IPS-11a (cell line): ENCODE data around the gene MUL1.

Source experiments
- H3K4me3 ChIP-seq: one replicate; pipeline ENCODE4 v1.5.1; 2013; ENCODE audit warnings: low read depth, low read length, control low read depth

MUL1 gene

DNA sequence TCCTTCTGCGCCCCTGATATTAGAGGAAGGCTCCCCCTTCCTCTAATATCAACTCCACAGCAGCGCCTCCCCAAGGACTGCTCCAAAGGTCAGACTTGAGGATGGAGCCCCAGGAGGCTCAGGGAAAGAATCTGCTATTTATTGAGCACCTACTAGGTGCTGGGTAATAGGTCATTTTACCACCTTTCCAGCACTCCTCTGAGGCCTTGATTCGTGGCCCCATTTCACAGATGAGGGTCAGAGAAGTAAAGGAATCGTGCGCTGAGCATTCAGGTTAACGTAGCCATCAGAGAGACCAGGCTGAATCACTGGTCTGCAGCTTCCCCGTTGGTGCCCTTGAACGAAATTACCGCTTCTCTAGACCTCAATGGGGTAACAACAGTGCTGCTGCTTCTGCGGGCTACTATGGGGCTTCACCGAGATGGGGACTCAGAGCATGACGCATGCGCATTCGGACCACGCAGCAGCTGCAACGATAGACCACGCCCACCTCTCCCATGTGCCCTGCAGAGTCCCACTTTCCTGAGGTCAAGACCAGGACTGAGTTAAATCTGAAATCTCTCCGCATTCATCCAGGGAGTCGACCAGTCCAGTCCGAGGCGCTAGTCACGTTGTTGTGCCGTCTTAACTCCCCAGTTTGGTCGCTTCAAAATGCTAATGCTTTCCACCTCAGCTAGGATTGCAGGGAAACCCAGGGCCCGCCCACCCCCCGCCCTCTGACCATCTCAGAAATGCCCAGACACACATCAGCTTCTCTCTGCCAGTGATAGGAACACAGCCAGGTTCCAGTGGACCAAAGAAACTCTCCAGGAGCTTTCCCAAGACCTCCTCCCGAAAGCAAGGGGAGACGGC lies 34.9 kb downstream of the MUL1 start:
- no peak overlapping the region for H3K4me3 ChIP-seq

DNA sequence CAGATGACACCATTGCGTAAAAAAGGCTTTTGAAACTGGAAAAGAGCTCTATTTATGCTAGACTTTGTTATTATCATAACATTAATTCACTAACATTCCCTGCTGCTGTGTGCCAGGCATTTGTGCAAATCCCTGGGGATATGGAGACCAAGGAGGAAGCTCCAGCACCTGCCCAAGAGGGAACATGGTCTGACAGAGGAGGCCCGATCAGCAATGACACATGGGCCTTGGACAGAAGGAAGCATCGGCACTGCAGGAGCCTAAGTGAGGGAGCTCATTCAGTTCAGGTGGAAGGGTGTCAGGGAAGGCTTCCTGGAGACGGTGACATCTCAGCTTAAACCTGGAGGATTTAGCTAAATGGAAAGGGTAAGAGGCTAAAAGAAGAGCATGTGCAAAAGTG lies 35.8 kb downstream of the MUL1 start:
- H3K4me3 ChIP-seq, result no peak overlapping the region

DNA sequence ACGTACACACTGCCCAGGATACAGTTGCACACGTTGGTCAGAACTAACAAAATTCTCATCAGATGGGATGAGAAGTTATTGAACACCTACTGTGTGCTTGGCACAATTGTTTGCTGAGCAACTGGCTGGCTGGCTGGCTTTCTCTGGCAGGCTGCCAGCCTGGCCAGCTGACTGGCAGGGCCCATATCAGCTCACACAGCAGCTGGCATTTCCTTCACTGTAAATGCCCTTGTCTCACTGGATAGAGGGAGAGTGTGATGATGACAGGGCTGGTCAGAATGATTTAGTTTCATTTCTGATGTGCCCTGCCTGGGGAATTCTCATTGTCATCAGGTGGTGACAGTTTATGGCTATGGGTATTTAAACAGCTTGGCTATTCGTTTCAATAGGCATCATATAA lies 37.8 kb downstream of the MUL1 start:
- H3K4me3 ChIP-seq, result no peak overlapping the region

DNA sequence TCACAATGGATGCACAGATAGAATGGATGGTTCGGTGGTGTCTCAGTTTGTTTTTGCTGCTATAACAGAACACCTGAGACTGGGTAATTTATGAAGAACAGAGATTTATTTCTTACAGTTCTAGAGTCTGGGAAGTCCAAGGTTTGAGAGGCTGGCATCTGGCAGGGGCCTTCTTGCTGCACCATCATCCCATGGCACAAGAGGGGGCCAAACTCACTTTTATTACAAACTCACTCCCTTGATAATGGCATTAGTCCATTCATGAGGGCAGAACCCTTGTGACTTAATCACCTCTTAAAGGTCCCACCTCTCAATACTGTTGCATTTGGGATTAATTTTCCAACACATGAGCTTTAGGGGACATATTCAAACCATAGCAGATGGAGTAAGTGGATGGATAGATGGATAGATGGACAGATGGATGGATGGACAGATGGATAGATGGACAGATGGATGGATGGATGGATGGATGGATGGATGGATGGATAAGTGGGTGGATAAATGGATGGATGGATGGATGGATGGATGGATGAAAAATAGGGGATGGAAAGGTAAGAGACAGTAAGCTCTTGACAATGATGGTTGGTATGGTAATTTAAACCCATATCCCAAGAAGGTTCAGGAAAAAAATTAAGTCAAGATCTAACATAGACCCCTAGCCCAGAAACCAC lies 38.4 kb downstream of the MUL1 start:
- H3K4me3 ChIP-seq, result no peak overlapping the region

DNA sequence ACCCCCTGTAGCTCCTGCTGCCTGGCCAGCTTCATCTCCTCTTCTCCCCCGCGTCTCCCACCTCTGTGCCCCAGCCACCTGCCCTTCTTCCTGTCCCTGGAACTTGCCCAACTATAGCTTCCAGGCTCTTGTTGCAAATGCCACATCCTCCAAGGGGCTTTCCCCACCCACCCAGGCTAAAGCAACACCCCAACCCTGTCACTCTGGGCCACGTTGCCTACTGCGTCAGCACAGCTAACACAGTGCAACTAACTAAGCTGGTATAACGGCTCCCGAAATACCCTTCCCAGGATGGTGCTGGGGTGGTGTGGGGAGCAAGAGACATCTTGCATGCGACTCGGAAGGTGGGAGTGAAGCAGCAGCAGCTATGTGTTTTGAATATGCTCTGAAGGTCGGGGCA lies 41.7 kb downstream of the MUL1 start:
- no peak overlapping the region for H3K4me3 ChIP-seq

DNA sequence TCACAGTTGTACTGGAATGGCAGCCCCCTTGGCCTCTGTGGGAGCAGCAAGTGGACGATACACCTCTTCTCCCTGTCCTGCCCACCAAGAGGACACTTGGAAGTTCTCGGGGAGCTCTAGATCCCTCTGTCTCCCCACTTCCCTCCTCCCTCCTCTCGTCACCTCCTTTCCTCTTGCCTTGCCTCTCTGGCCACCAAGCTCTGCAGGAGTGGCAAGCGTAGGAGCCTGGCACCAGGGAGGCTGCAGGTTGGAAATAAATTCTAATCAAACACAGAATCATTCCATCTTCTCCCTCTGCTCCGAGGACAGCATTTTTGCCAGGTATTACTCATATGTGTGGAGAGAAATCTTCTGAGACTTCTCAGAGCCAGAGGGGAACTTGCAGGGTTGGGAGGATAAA lies 42.8 kb downstream of the MUL1 start:
- no peak overlapping the region for H3K4me3 ChIP-seq

DNA sequence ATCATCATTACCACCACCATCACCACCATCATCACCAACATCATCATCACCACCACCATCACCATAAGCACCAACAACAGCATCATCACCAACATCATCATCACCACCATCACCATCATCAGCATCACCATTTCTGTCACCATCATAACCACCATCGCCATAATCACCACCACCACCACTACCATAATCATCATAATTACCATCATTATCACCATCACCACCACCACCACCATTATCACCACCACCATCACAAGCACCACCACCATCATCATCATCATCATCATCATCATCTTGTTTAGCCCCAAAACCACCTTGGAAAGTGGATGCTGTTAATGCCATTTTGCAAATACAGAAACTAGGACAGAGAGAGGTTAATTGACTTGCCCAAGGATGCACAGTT lies 44.4 kb downstream of the MUL1 start:
- no peak overlapping the region for H3K4me3 ChIP-seq

DNA sequence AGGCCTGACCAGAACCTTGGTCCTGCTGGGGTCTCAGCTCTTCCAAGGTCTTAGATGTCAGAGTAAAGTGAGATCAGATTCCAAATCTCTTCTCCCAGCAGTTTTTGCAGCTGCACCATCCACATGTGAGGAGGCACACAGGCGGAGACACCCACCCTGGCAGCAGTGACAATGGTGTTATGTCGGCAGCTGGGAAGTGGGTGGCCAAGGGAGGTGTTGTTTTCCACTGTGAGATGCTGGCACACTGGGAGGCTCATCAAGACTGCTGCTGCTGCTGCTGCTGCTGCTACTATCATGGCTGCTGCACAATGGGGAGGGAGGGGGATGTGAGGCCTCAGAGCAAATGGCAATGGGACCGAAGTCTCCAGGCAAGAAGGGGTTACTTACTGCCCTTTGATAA lies 45.6 kb downstream of the MUL1 start:
- no peak overlapping the region for H3K4me3 ChIP-seq

DNA sequence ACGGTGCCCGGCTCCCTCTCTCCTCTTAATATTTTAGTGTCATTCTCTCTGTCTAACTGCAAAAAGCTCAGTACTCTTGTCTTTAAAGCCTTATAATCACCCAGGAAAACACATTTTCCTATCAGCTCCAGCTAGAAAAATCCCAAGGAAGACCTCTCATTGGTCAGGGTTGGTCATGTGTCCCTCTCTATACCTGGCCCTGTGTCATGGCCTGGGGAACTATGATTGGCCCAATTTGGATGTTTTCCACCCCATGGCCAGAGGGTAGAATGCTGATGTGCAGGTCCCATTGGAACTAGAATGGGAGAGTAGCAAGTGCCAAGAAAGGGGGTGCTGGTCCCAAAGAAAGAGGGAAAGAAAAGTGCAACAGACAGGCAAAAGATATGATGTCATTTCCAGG lies 49.2 kb downstream of the MUL1 start:
- no peak overlapping the region for H3K4me3 ChIP-seq

DNA sequence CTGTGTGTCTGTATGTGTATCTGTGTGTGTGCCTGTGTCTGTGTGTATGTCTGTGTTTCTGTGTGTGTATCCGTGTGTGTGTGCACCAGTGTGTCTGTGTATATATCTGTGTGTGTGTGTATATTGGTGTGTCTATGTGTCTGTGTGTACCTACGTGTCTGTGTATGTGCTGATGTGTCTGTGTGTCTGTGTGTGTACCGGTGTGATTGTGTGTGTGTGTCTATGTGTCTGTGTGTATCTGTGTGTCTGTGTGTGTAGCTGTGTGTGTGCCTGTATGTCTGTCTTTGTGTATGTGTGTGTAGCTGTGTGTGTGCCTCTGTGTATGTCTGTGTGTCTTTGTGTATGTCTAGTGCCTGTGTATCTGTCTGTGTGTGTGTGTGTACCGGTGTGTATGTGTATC lies 53.9 kb downstream of the MUL1 start:
- no peak overlapping the region for H3K4me3 ChIP-seq

DNA sequence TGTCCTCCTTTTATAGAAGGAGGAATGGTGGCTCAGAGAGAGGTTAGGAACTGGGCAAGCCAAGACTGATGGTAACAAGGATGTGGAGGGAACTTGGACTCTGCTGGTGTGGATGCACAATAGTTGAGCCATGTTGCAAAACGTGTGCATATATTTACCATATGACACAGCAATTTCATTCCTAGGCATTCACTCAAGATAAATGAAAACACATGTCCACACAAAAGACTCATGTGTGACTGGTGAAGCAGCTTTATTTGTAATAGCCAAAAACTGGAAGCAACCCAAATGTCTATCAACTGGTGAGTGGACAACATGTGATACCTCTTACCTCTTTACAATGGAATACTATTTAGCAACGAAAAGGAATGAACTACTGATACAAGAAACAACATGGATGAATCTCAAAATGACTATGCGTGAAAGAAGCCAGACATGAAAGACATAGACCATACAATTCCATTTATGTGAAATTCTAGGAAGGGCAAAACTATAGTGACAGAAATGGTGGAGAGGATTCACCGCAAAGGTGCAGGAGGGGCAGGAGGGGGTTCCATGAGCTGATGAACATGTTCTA lies 58.1 kb downstream of the MUL1 start:
- H3K4me3 ChIP-seq, result no peak overlapping the region
